Trophoblast cell (in vitro differentiated cells and primary cell): ENCODE results near the gene GTF2F2.

Experiments
- DNase-seq, 2 donors: peaks; one replicate each; pipeline ENCODE4 v3.0.0-alpha.2; 2016
- H2AFZ ChIP-seq: 2 replicates; pipeline ENCODE4 v1.6.1; 2013; ENCODE audit warnings: low read length, moderate library complexity, mild to moderate bottlenecking; ENCODE audit not compliant: insufficient read depth, poor library complexity
- H2AK5ac ChIP-seq: 2 replicates; pipeline ENCODE4 v1.6.1; 2013; ENCODE audit warnings: mild to moderate bottlenecking, low read length
- H2BK120ac ChIP-seq: 2 replicates; pipeline ENCODE4 v1.6.1; 2013; ENCODE audit warnings: low read length, mild to moderate bottlenecking, moderate library complexity; ENCODE audit not compliant: insufficient read depth, poor library complexity
- H2BK12ac ChIP-seq: 2 replicates; pipeline ENCODE4 v1.6.1; 2013; ENCODE audit warnings: mild to moderate bottlenecking, low read length, moderate library complexity
- H2BK5ac ChIP-seq: 2 replicates; pipeline ENCODE4 v1.6.1; 2013; ENCODE audit warnings: low read length, low read depth, moderate library complexity, mild to moderate bottlenecking; ENCODE audit not compliant: poor library complexity
- H3K14ac ChIP-seq: 2 replicates; pipeline ENCODE4 v1.6.1; 2013; ENCODE audit warnings: mild to moderate bottlenecking, low read length
- H3K18ac ChIP-seq: 2 replicates; pipeline ENCODE4 v1.6.1; 2013; ENCODE audit warnings: mild to moderate bottlenecking, low read length
- H3K23ac ChIP-seq: 2 replicates; pipeline ENCODE4 v1.6.1; 2013; ENCODE audit warnings: low read length
- H3K27ac ChIP-seq: 2 replicates; pipeline ENCODE4 v1.5.1; 2013; ENCODE audit warnings: low read depth, mild to moderate bottlenecking, inconsistent platforms, low read length, moderate library complexity
- H3K27me3 ChIP-seq: 2 replicates; pipeline ENCODE4 v1.6.1; 2013; ENCODE audit warnings: inconsistent platforms, mild to moderate bottlenecking, low read length, moderate library complexity; ENCODE audit not compliant: insufficient read depth
- H3K36me3 ChIP-seq, 2 experiments: 1 replicate in 1 of 2; 2 replicates in 1 of 2; pipeline ENCODE4 v1.6.1; 2013; ENCODE audit warnings: low read length in 2 of 2, mild to moderate bottlenecking in 2 of 2, moderate library complexity in 1 of 2; ENCODE audit not compliant: insufficient read depth in 2 of 2, control insufficient read depth in 1 of 2
- H3K4ac ChIP-seq: 2 replicates; pipeline ENCODE4 v1.6.1; 2013; ENCODE audit warnings: low read depth, mild to moderate bottlenecking, low read length, moderate library complexity
- H3K4me1 ChIP-seq, 2 experiments: 1 replicate in 1 of 2; 2 replicates in 1 of 2; pipeline ENCODE4 v1.6.1; 2013; ENCODE audit warnings: low read length in 2 of 2, mild to moderate bottlenecking in 2 of 2, moderate library complexity in 1 of 2; ENCODE audit not compliant: insufficient read depth in 2 of 2, control insufficient read depth in 1 of 2
- H3K4me2 ChIP-seq: 2 replicates; pipeline ENCODE4 v1.6.1; 2013; ENCODE audit warnings: inconsistent platforms, mild to moderate bottlenecking, low read length, moderate library complexity
- H3K4me3 ChIP-seq: 2 replicates; pipeline ENCODE4 v1.5.1; 2013; ENCODE audit warnings: mild to moderate bottlenecking, low read depth, low read length, inconsistent platforms
- H3K79me1 ChIP-seq: one replicate; pipeline ENCODE4 v1.6.1; 2013; ENCODE audit warnings: low read length
- H3K79me2 ChIP-seq: 2 replicates; pipeline ENCODE4 v1.6.1; 2013; ENCODE audit warnings: low read length, mild to moderate bottlenecking; ENCODE audit not compliant: control insufficient read depth, insufficient read depth, poor library complexity
- H3K9ac ChIP-seq: 2 replicates; pipeline ENCODE4 v1.6.1; 2013; ENCODE audit warnings: mild to moderate bottlenecking, low read length
- H3K9me3 ChIP-seq: 2 replicates; pipeline ENCODE4 v1.6.1; 2013; ENCODE audit warnings: low read depth, mild to moderate bottlenecking, control low read depth, inconsistent platforms, low read length; ENCODE audit not compliant: insufficient read depth
- H4K12ac ChIP-seq: 2 replicates; pipeline ENCODE4 v1.6.1; 2013; ENCODE audit warnings: low read depth, mild to moderate bottlenecking, low read length, moderate library complexity
- H4K8ac ChIP-seq: 2 replicates; pipeline ENCODE4 v1.6.1; 2013; ENCODE audit warnings: low read depth, mild to moderate bottlenecking, low read length, moderate library complexity
- H4K91ac ChIP-seq: one replicate; pipeline ENCODE4 v1.6.1; 2013; ENCODE audit warnings: low read depth, mild to moderate bottlenecking, low read length, moderate library complexity
- WGBS: extraction: QIAGEN DNeasy Blood & Tissue Kit; methylation state at CpG from one replicate; pipeline ENCODE4 v1.1.7; 2013; ENCODE audit warnings: missing lambda C conversion rate; ENCODE audit not compliant: insufficient read length, insufficient coverage; ENCODE audit errors: extremely low coverage; 5-methylcytosine and 5-hydroxymethylcytosine counted together

GTF2F2 gene

GRCh38 chr13:45137526-45137925 is 17.2 kb downstream of the GTF2F2 start:
- Histone ChIP-seq H3K9me3 (no peaks in the 10 kb centered on the region), H4K91ac (no peak overlapping the region), H3K79me2 (no peaks in the 10 kb centered on the region), H3K4me3 (no peak overlapping the region), H2AFZ (no peak overlapping the region), H2BK5ac (no peak overlapping the region), H3K4ac (no peak overlapping the region), H2AK5ac (no peak overlapping the region), H3K4me2 (no peak overlapping the region), H3K18ac (no peak overlapping the region), H3K27ac (no peak overlapping the region), H2BK12ac (no peak overlapping the region), H3K4me1 (peaks cover 0 to 1% of the 10 kb centered on the region in 2 experiments), H3K14ac (no peak overlapping the region), H3K36me3 (peaks cover 4% of the 10 kb centered on the region in 2 experiments), H3K23ac (no peak overlapping the region), H3K9ac (no peak overlapping the region), H4K8ac (no peak overlapping the region), H2BK120ac (no peak overlapping the region), H3K27me3 (no peaks in the 10 kb centered on the region), H3K79me1 (no peaks in the 10 kb centered on the region), H4K12ac (no peak overlapping the region)
- no CpG with 5 or more reads among the region's 2 CpGs for WGBS
- DNase-seq: no peak

DNA sequence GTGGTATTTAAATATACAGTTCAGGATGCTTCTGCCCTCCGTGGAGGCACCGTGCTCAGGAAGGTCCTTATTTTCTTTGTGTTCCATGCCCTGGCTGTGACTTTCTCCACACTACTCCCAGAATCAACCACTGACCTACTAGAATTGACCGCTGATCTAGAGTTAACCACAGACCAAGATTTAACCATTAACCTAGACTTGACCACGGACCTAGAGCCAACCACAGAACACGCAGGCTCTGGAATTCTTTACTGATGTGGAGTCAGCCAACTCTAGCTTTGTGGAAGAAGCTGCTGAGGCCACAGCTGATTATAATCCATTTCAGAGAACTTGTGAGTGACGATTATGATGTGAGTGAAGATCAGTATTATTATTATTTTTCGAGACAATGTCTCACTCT is 18.0 kb downstream of the GTF2F2 start:
- no peak overlapping the region for H3K9ac ChIP-seq
- H4K12ac ChIP-seq: no peak overlapping the region
- H3K4me3 ChIP-seq: no peak overlapping the region
- H3K9me3 ChIP-seq: no peaks in the 10 kb centered on the region
- H2AFZ ChIP-seq: no peak overlapping the region
- no peak overlapping the region for H2AK5ac ChIP-seq
- no peak overlapping the region for H4K91ac ChIP-seq
- no peaks in the 10 kb centered on the region for H3K79me1 ChIP-seq
- no peak overlapping the region for H3K4ac ChIP-seq
- no peaks in the 10 kb centered on the region for H3K27me3 ChIP-seq
- H3K4me1 ChIP-seq: peaks cover 0 to under 1% of the 10 kb centered on the region in 2 experiments
- H3K27ac ChIP-seq: no peak overlapping the region
- H2BK12ac ChIP-seq: no peak overlapping the region
- no CpG with 5 or more reads among the region's 7 CpGs for WGBS
- no peak overlapping the region for H3K23ac ChIP-seq
- H4K8ac ChIP-seq: no peak overlapping the region
- no peaks in the 10 kb centered on the region for H3K79me2 ChIP-seq
- H3K4me2 ChIP-seq: no peak overlapping the region
- no peak overlapping the region for H3K18ac ChIP-seq
- no peak overlapping the region for H2BK5ac ChIP-seq
- no peak for DNase-seq
- H2BK120ac ChIP-seq: no peak overlapping the region
- no peak overlapping the region for H3K14ac ChIP-seq
- peaks cover 4% of the 10 kb centered on the region in 2 experiments for H3K36me3 ChIP-seq

GRCh38 chr13:45141369-45141768 is 21.1 kb downstream of the GTF2F2 start:
- H4K12ac ChIP-seq: no peak overlapping the region
- no peak overlapping the region for H3K4me3 ChIP-seq
- H2BK5ac ChIP-seq: no peak overlapping the region
- H2AFZ ChIP-seq: no peak overlapping the region
- no peak overlapping the region for H3K18ac ChIP-seq
- H3K36me3 ChIP-seq: peaks cover 4% of the 10 kb centered on the region in 2 experiments
- WGBS: no CpG with 5 or more reads among the region's 1 CpG
- no peak overlapping the region for H4K8ac ChIP-seq
- H3K4me2 ChIP-seq: no peak overlapping the region
- H3K4me1 ChIP-seq: peaks cover 0 to 3% of the 10 kb centered on the region in 2 experiments
- no peak for DNase-seq
- no peak overlapping the region for H2BK120ac ChIP-seq
- H2AK5ac ChIP-seq: no peak overlapping the region
- H3K27me3 ChIP-seq: no peaks in the 10 kb centered on the region
- H3K27ac ChIP-seq: no peak overlapping the region
- H3K79me1 ChIP-seq: no peaks in the 10 kb centered on the region
- H3K9ac ChIP-seq: no peak overlapping the region
- no peak overlapping the region for H3K23ac ChIP-seq
- H3K79me2 ChIP-seq: no peaks in the 10 kb centered on the region
- H2BK12ac ChIP-seq: no peak overlapping the region
- no peaks in the 10 kb centered on the region for H3K9me3 ChIP-seq
- no peak overlapping the region for H3K4ac ChIP-seq
- no peak overlapping the region for H3K14ac ChIP-seq
- H4K91ac ChIP-seq: no peak overlapping the region

GRCh38 chr13:45142440-45143345 is 22.4 kb downstream of the GTF2F2 start:
- DNase-seq: no peak
- no peak overlapping the region for H3K27ac ChIP-seq
- WGBS: no CpG with 5 or more reads among the region's 4 CpGs

More at GRCh38 chr13:45142440-45143345, 22.4 kb downstream of the GTF2F2 start:
- Histone ChIP-seq H3K79me2 (no peaks in the 10 kb centered on the region), H3K36me3 (peaks cover 3 to 4% of the 10 kb centered on the region in 2 experiments), H4K91ac (no peak overlapping the region), H4K12ac (no peak overlapping the region), H3K4ac (no peak overlapping the region), H3K4me2 (no peak overlapping the region), H3K9ac (no peak overlapping the region), H3K9me3 (no peaks in the 10 kb centered on the region), H3K14ac (no peak overlapping the region), H3K79me1 (no peaks in the 10 kb centered on the region), H3K4me1 (peaks cover 0 to 3% of the 10 kb centered on the region in 2 experiments), H3K18ac (no peak overlapping the region), H2AFZ (no peak overlapping the region), H2AK5ac (no peak overlapping the region), H2BK12ac (no peak overlapping the region), H3K23ac (no peak overlapping the region), H4K8ac (no peak overlapping the region), H3K27me3 (no peaks in the 10 kb centered on the region), H2BK120ac (no peak overlapping the region), H3K4me3 (no peak overlapping the region), H2BK5ac (no peak overlapping the region)
